B cell (primary cell): Measurements from ENCODE around the gene ANKS1B. TPM values are rescaled to one million over a fixed set of nuclear protein-coding genes. Genes with fewer than 3 reads are reported as not detected.

Experiments used
- ATAC-seq: fragments of 200-7000 bp; cut with Tn5 transposase; one replicate; pipeline ENCODE4 v1.10.0; 2021; ENCODE audit warnings: low read depth, mild to moderate bottlenecking, moderate number of reproducible peaks, moderate library complexity
- CTCF ChIA-PET: fragments of 350-600 bp; sonication (Branson Sonifier 250); formaldehyde crosslinking; loops from one replicate; lab custom pipeline; 2021; ENCODE audit warnings: antibody characterized with exemption, inconsistent platforms; lab: Charles Lee
- POLR2A ChIA-PET: fragments of 350-600 bp; sonication (Branson Sonifier 250); formaldehyde crosslinking; loops from one replicate; lab custom pipeline; 2021; ENCODE audit warnings: antibody characterized with exemption; lab: Charles Lee
- DNase-seq: peaks from one replicate; pipeline ENCODE4 v3.0.0; 2013
- H2AFZ ChIP-seq: 2 replicates; pipeline ENCODE4 v1.6.1; 2012; ENCODE audit warnings: mild to moderate bottlenecking, low read depth, low read length; ENCODE audit not compliant: insufficient read depth, poor library complexity, severe bottlenecking
- H3K27ac ChIP-seq, 2 donors: 1 replicate in 1 of 2; 2 replicates in 1 of 2; pipeline ENCODE4 v1.5.1; 2012 to 2013; ENCODE audit warnings: low read length in 2 of 2, mild to moderate bottlenecking in 2 of 2, moderate library complexity in 1 of 2
- H3K27me3 ChIP-seq, 4 experiments: fragments of 200-600 bp in 1 of 4; sonication (generic) in 1 of 4; replicated peaks in 1 of 4; 1 replicate in 2 of 4; 2 replicates in 2 of 4; pipeline versions ENCODE4 v1.6.1 to v1.7.0; 2013 to 2016; ENCODE audit warnings: low read length in 3 of 4, mild to moderate bottlenecking in 2 of 4, mixed read lengths in 1 of 4, moderate library complexity in 1 of 4; ENCODE audit not compliant: insufficient read depth in 4 of 4, control insufficient read depth in 3 of 4; ENCODE audit errors: control extremely low read depth in 1 of 4
- H3K36me3 ChIP-seq, 2 experiments: replicated peaks in 1 of 2; 1 replicate in 1 of 2; 2 replicates in 1 of 2; pipeline versions ENCODE4 v1.6.1 to v1.7.1; 2013; ENCODE audit warnings: low read length in 1 of 2; ENCODE audit not compliant: insufficient read depth in 2 of 2, control insufficient read depth in 1 of 2; ENCODE audit errors: control extremely low read depth in 1 of 2, extremely low read depth in 1 of 2
- H3K4me1 ChIP-seq, 2 donors: fragments of 200-600 bp in 1 of 2; sonication (generic) in 1 of 2; 1 replicate in 1 of 2; 2 replicates in 1 of 2; pipeline versions ENCODE4 v1.5.1 to v1.6.1; 2013 to 2017; ENCODE audit warnings: low read length in 2 of 2; ENCODE audit not compliant: control insufficient read depth in 2 of 2, insufficient read depth in 2 of 2
- H3K4me2 ChIP-seq: replicated peaks from 2 replicates; pipeline ENCODE3; 2012; ENCODE audit warnings: mild to moderate bottlenecking, low read depth, low read length; ENCODE audit not compliant: poor library complexity, severe bottlenecking
- H3K4me3 ChIP-seq, 5 experiments: fragments of 200-600 bp in 1 of 5; sonication (generic) in 1 of 5; 1 replicate in 3 of 5; 2 replicates in 2 of 5; pipeline versions ENCODE4 v1.5.1 to v1.7.0; 2011 to 2016; ENCODE audit warnings: low read length in 4 of 5, mild to moderate bottlenecking in 4 of 5, low read depth in 2 of 5, control low read depth in 1 of 5, moderate library complexity in 1 of 5; ENCODE audit not compliant: insufficient read depth in 1 of 5; ENCODE audit errors: control extremely low read depth in 1 of 5, extremely low read depth in 1 of 5
- H3K79me2 ChIP-seq: fragments of 200-600 bp; sonication (generic); one replicate; pipeline ENCODE4 v1.6.0; 2016; ENCODE audit warnings: low read length; ENCODE audit not compliant: control insufficient read depth, insufficient read depth
- H3K9ac ChIP-seq: fragments of 200-600 bp; sonication (generic); 2 replicates; pipeline ENCODE4 v1.6.1; 2017; ENCODE audit warnings: mild to moderate bottlenecking, low read length, moderate library complexity
- H3K9me3 ChIP-seq, 3 donors: one replicate each; pipeline versions ENCODE4 v1.6.1 to v1.7.1; 2013; ENCODE audit warnings: low read length in 2 of 3; ENCODE audit not compliant: control insufficient read depth in 2 of 3, insufficient read depth in 1 of 3; ENCODE audit errors: control extremely low read depth in 1 of 3
- H4K20me1 ChIP-seq: 2 replicates; pipeline ENCODE4 v1.6.0; 2012; ENCODE audit warnings: mild to moderate bottlenecking, low read length; ENCODE audit not compliant: insufficient read depth, control insufficient read depth, poor library complexity, severe bottlenecking
- H3K27ac Mint-ChIP-seq: one replicate; pipeline ENCODE4 v1.8.0; 2021; ENCODE audit warnings: mixed read lengths
- H3K27me3 Mint-ChIP-seq: one replicate; pipeline ENCODE4 v1.8.0; 2021; ENCODE audit warnings: mixed read lengths
- H3K4me1 Mint-ChIP-seq: one replicate; pipeline ENCODE4 v1.8.0; 2021; ENCODE audit warnings: mixed read lengths
- H3K4me3 Mint-ChIP-seq: one replicate; pipeline ENCODE4 v1.8.0; 2021; ENCODE audit warnings: mixed read lengths
- H3K9me3 Mint-ChIP-seq: one replicate; pipeline ENCODE4 v1.8.0; 2022; ENCODE audit warnings: mixed read lengths; ENCODE audit not compliant: insufficient read depth
- CTCF ChIP-seq: fragments of 200-600 bp; IDR thresholded peaks from one replicate; pipeline ENCODE4 v1.8.0; 2022; ENCODE audit warnings: antibody characterized with exemption, mild to moderate bottlenecking
- EZH2 ChIP-seq: IDR thresholded peaks from 2 replicates; pipeline ENCODE4 v1.6.1; 2012; ENCODE audit warnings: borderline replicate concordance, low read depth, mild to moderate bottlenecking, moderate library complexity, low read length; ENCODE audit not compliant: insufficient read depth, poor library complexity, severe bottlenecking
- WGBS: methylation state at CpG from one replicate; pipeline ENCODE4 v1.1.5; 2013; ENCODE audit warnings: missing lambda C conversion rate; ENCODE audit not compliant: insufficient coverage; 5-methylcytosine and 5-hydroxymethylcytosine counted together
- intact Hi-C: fragments of 100-400 bp; cut with micrococcal nuclease; formaldehyde crosslinking; loops from one replicate; pipeline ENCODE4 v1.10.0; 2022
- polyA plus RNA-seq: library from polyadenylated mRNA; depleted of rRNA; stranded (reverse); fragments of >200 nt; gene quantifications from 2 replicates; pipeline ENCODE4 v1.2.3, GENCODE V29; 2012
- total RNA-seq, 2 donors: library from RNA; stranded (reverse); fragments of 120-200 nt in 1 of 2; gene quantifications; 1 replicate in 1 of 2; 2 replicates in 1 of 2; pipeline versions ENCODE4 v1.2.3 to v1.2.4, GENCODE V29; 2013 to 2022

ANKS1B gene
- total and polyA plus RNA-seq, 2 donors (not counting 1 experiment from before 2014, with no cell fraction given) = not detected

GRCh38 chr12:99620159-99620479 is 364.6 kb downstream of the ANKS1B start:
- Histone ChIP-seq H3K27ac (no peak overlapping the region), H3K27me3 (peaks cover 0 to 2% (median 0%) of the 10 kb centered on the region in 4 experiments), H3K9me3 (peaks cover 0 to 10% (median 0%) of the 10 kb centered on the region in 3 donors), H3K4me3 (no peak overlapping the region), H3K9ac (no peak overlapping the region), H3K4me1 (no peaks in the 10 kb centered on the region), H2AFZ (no peak overlapping the region), H3K79me2 (no peaks in the 10 kb centered on the region), H3K4me2 (no peak overlapping the region), H3K36me3 (no peaks in the 10 kb centered on the region), H4K20me1 (no peaks in the 10 kb centered on the region)
- DNase-seq (no peak), ATAC-seq (no peak)
- intact Hi-C loops = no loop called here
- TF ChIP-seq CTCF = no peak
- POLR2A ChIA-PET = no interaction called here
- H3K4me1 Mint-ChIP-seq = no peaks in the 10 kb centered on the region
- no peak overlapping the region for H3K27ac Mint-ChIP-seq
- CTCF ChIA-PET = interaction anchor here (0.9 kb wide), 1 partner anchor 575 kb away, joined by 4 read pairs; no protein-coding TSS in a partner anchor
- H3K4me3 Mint-ChIP-seq = no peak overlapping the region
- H3K27me3 Mint-ChIP-seq = no peaks in the 10 kb centered on the region
- peaks cover 2% of the 10 kb centered on the region for H3K9me3 Mint-ChIP-seq

GRCh38 chr12:99619389-99620158 is 365.2 kb downstream of the ANKS1B start:
- Histone ChIP-seq H3K4me1 (no peaks in the 10 kb centered on the region), H3K36me3 (no peaks in the 10 kb centered on the region), H4K20me1 (no peaks in the 10 kb centered on the region), H3K9me3 (peaks cover 0 to 10% (median 0%) of the 10 kb centered on the region in 3 donors), H3K27me3 (peaks cover 0 to 2% (median 0%) of the 10 kb centered on the region in 4 experiments), H2AFZ (no peak overlapping the region), H3K4me3 (no peak overlapping the region), H3K9ac (no peak overlapping the region), H3K27ac (no peak overlapping the region), H3K79me2 (no peaks in the 10 kb centered on the region), H3K4me2 (no peak overlapping the region)
- no peaks in the 10 kb centered on the region for H3K4me1 Mint-ChIP-seq
- no peak overlapping the region for H3K27ac Mint-ChIP-seq
- peaks cover 2% of the 10 kb centered on the region for H3K9me3 Mint-ChIP-seq
- 74% methylated on average over 6 of the region's 7 CpGs for WGBS
- ATAC-seq = no peak
- no peaks in the 10 kb centered on the region for H3K27me3 Mint-ChIP-seq
- intact Hi-C loops = no loop called here
- CTCF ChIA-PET = interaction anchor here (0.9 kb wide), 1 partner anchor 575 kb away, joined by 4 read pairs; no protein-coding TSS in a partner anchor
- no peak overlapping the region for H3K4me3 Mint-ChIP-seq
- TF ChIP-seq CTCF (peak; percentile 50), EZH2 (no peak)
- POLR2A ChIA-PET = no interaction called here
- DNase-seq = no peak
